Measurements from ENCODE around the gene SNRNP25. TPM values are rescaled to one million over a fixed set of nuclear protein-coding genes. Genes with fewer than 3 reads are reported as not detected.

The SNRNP25 gene
- total and polyA plus RNA-seq, 9 of the 15 experiments (the other 6 are each of a cell fraction or from before 2014, with no cell fraction given): 59.0 to 176 (median 108) TPM

GRCh38 chr16:106623-107324 is 53.1 kb downstream of the SNRNP25 start (continued):
- TF ChIP-seq ZBTB40 (IDR thresholded peaks at IDR 0.05) (no peak), ZBTB40 (CRISPR knock-in tag; IDR thresholded peaks at IDR 0.05) (no peak), HDAC6 (IDR thresholded peaks at IDR 0.05; ENCODE audit: low read depth, low read length) (no peak), ZKSCAN8 (CRISPR knock-in tag; IDR thresholded peaks at IDR 0.05) (no peak), ZFP36 (IDR thresholded peaks at IDR 0.05; ENCODE audit: low read depth, low read length, partially characterized antibody) (no peak), BCL6 (CRISPR knock-in tag; IDR thresholded peaks at IDR 0.05) (no peak), ZNF263 (CRISPR knock-in tag; IDR thresholded peaks at IDR 0.05; ENCODE audit: borderline replicate concordance) (peak; percentile 32; the same call in 1 of the 2 replicates), FOXJ3 (CRISPR knock-in tag; IDR thresholded peaks at IDR 0.05) (no peak), DDX20 (tag; IDR thresholded peaks at IDR 0.05; ENCODE audit: low read depth) (no peak), ZNF699 (CRISPR knock-in tag; IDR thresholded peaks at IDR 0.05; ENCODE audit: insufficient replicate concordance) (no peak), MAFG (tag; conservative IDR thresholded peaks at IDR 0.05) (no peak), CSDE1 (IDR thresholded peaks at IDR 0.05) (no peak), ZNF175 (CRISPR knock-in tag; IDR thresholded peaks at IDR 0.05; ENCODE audit: low read depth) (no peak), ZNF830 (CRISPR knock-in tag; IDR thresholded peaks at IDR 0.05) (0 out of 2 replicates have a peak, but pooled peaks have one; percentile 44), MLX (CRISPR knock-in tag; conservative IDR thresholded peaks at IDR 0.05) (no peak), KLF16 (IDR thresholded peaks at IDR 0.05) (no peak), ZNF668 (CRISPR knock-in tag; IDR thresholded peaks at IDR 0.05) (no peak), E2F6 (IDR thresholded peaks at IDR 0.05; ENCODE audit: borderline replicate concordance in 1 of 2, extremely low read depth in 1 of 2, insufficient read depth in 1 of 2, insufficient read length in 1 of 2, low read depth in 1 of 2, low read length in 1 of 2, poor library complexity in 1 of 2, severe bottlenecking in 1 of 2) (no peak)
